Fibroblast of upper back skin (primary cell): Measurements from ENCODE around the gene SEPTIN14.
"Not testable (repeated sequence)": the region's sequence is repeated elsewhere in the genome, so short reads cannot be mapped to it uniquely, and the experiment has no call there.

Experiments
- DNase-seq: peaks from one replicate; pipeline ENCODE4 v3.0.0-alpha.2; 2013

The SEPTIN14 gene

GRCh38 chr7:55862652-55863051 is at the start of gene SEPTIN14:
Gene SEPTIN14, minus strand, starts transcription at chr7:55862752. Its CDS starts 756 bp downstream, at chr7:55861996.
- not testable (repeated sequence) for DNase-seq

GRCh38 chr7:55903985-55904759 is 41.6 kb upstream of the SEPTIN14 start:
- no peak for DNase-seq

DNA sequence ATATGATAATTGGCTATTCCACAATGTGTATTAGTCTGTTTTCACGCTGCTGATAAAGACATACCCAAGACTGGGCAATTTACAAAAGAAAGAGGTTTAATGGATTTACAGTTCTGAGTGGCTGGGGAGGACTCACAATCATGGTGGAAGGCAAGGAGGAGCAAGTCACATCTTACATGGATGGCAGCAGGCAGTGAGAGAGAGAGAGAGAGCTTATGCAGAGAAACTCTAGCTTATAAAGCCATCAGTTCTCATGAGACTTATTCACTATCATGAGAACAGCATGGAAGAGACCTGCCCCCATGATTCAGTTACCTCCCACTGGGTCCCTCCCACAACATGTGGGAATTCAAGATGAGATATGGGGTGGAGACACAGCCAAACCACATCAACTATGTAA is 38.5 kb upstream of the SEPTIN14 start:
- not testable (repeated sequence) for DNase-seq

DNA sequence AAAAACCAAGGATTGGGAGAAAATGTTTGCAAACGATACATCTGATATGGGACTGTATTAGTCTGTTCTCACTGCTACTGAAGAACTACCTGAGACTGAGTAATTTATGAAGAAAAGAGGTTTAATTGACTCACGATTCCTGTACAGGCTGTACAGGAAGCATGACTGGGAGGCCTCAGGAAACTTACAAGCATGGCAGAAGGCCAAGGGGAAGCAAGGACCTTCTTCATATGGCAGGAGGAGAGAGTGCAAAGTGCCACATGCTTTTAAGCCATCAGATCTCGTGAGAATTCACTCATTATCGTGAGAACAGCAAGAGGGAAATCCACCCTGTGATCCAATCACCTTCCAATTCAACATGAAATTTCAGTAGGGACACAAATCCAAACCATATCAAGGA is 35.7 kb upstream of the SEPTIN14 start:
- no peak for DNase-seq

DNA sequence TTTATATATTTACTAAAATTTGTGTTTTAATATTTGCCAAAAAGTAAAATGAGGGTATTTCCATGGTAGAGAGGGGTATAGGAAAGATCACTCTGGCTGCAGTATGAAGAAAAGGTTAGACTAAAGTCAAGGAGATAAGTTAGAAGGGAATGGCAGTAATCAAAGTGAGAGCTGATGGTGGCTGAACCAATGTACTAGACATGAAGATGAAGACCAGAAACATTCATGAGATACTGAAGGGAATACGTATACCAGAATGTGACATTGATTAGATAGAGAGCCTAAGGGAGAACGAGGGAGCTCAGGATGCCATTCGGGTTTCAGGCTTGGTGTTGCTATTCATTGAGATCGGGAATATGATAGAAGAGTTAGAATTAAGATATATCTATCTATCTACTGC is 32.5 kb upstream of the SEPTIN14 start:
- DNase-seq = no peak

DNA sequence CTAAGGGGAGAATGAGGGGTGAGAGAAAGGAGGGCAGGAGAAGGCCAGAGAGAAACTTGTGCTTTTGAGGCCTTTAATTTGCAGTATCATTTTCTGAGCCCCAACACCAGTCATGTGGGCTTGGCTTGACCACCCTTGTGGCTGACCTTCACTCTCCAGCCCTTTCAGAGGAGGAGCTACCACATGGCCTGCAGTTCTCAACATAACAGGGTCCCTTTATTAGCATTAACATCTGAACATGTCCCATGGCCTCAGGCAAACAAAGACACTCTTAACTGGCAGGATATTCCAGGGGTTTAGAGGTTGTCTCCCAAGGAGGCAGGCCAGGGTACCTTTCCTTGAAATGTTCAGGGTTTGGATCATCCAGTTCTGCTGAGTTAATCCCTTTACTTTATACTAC is 31.4 kb upstream of the SEPTIN14 start:
- DNase-seq = no peak

DNA sequence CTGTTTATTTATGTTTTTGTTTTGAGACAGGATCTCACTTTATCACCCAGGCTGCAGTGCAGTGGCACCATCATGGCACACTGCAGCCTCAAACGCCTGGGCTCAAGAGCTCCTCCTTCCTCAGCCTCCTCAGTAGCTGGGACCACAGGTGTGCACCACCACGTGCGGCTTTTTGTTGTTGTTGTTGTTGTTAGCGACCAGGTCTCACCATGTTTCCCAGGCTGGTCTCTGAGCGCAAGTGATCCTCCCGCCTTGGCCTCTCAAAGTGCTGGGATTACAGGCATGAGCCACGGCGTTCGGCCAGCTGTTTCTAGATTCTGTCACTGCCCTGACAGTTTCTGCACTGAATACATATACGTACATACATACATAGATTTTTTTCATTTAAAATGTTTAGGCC is 25.8 kb upstream of the SEPTIN14 start:
- not testable (repeated sequence) for DNase-seq

DNA sequence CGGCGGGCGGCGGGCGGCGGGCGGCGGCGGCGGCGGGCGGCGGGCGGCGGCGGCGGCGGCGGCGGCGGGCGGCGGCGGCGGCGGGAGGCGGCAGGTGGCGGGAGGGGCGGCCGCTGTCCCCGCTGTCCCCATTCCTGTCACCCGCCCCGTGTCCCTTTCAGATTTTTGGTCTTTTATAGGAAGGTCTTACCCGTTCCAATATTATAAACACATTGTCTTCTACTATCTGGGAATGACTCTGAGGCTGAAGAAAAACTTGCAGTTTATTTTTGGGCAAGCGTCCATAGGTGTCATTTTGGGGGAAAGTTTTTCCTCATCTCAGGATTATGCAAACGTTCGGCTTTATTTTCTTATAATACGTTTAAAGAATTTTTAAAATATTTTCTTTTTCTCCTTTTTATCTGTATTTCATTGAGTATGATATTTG is 25.3 kb upstream of the SEPTIN14 start:
- no peak for DNase-seq

GRCh38 chr7:55884321-55884720 is 21.8 kb upstream of the SEPTIN14 start:
- DNase-seq = no peak

GRCh38 chr7:55878691-55879090 is 16.1 kb upstream of the SEPTIN14 start:
- no peak for DNase-seq

- no peak for DNase-seq
Measured at GRCh38 chr7:55877308-55877707, 14.8 kb upstream of the SEPTIN14 start.

DNA sequence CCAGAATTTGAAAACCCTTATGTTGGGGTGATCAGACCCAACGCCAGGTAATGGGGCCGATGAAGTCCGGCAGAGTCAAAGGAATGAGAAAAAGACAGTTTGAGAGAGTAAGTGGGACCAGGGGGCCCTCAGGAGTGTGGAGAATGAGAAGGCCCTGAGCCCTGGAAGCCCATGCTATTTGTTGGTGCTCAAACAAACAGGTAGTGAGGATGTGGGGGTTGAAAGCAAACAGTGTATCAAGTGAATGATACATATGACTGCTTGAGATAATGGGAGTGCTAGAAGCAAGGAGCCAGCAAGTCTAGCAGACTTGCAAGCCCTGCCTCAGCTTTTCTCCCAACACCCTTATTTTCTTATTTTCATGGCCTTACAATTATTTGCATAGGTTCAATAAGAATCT is 11.2 kb upstream of the SEPTIN14 start:
- no peak for DNase-seq

DNA sequence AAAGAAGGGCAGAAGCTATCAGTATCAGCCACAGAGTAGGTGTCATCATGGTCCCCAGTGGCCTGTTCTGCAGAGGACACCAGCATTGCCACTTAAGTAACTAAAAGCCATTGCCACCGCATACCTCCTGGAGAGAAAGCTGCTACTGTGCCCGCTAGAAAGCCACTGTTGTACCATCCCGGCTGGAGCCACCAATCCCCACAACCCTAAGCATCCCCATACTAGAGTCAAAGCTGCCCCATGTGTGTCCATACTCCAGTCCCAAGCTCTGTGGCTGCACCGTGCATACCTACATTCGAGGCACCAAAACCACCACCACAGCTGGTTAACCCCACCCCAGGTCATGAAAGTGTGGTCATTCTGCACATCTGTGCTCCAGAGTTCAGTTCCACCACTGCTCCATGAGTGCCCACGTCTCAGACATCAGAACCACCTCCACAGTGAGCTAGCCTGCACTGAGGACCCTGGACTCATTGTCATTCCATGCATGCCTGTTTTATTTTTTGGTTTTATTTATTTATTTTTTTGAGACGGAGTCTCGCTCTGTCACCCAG is 9.5 kb upstream of the SEPTIN14 start:
- no peak for DNase-seq

- DNase-seq = not testable (repeated sequence)
Measured at GRCh38 chr7:55868989-55869388, 6.4 kb upstream of the SEPTIN14 start.

DNA sequence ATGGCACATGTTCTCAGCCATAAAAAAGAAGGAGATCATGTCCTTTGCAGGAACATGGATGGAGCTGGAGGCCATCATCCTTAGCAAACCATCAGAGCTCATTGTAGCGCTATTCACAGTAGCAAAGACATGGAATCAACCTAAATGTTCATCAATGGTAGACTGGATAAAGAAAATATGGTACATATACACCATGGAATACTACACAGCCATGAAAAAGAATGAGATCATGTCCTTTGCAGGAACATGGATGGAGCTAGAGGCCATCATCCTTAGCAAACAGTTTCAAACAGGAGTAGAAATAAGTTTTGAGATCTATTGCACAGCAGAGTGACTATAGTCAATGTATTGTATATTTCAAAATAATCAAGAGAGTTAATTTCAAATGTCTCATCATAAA is 17.4 kb downstream of the SEPTIN14 start:
- not testable (repeated sequence) for DNase-seq

- DNase-seq = no peak
Measured at GRCh38 chr7:55838595-55838994, 24.0 kb downstream of the SEPTIN14 start.

GRCh38 chr7:55827577-55827976 is 35.0 kb downstream of the SEPTIN14 start:
- no peak for DNase-seq

GRCh38 chr7:55818686-55819085 is 43.9 kb downstream of the SEPTIN14 start:
- DNase-seq = no peak

- not testable (repeated sequence) for DNase-seq
Measured at GRCh38 chr7:55797260-55797659, 65.3 kb downstream of the SEPTIN14 start.

DNA sequence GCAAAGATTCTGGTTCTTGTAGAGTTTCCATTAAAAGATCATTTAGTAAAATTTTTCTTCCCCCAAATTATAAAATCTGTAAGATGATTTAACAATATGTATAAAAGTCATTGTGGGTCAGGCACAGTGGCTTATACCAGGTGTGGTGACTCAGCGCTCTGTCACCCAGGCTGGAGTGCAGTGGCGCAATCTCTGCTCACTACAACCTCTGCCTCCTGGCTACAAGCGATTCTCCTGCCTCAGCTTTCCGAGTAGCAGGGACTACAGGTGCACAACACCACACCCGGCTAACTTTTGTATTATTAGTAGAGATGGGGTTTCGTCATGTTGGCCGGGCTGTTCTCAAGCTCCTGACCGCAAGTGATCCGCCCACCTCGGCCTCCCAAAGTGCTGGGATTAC is 68.0 kb downstream of the SEPTIN14 start:
- no peak for DNase-seq

DNA sequence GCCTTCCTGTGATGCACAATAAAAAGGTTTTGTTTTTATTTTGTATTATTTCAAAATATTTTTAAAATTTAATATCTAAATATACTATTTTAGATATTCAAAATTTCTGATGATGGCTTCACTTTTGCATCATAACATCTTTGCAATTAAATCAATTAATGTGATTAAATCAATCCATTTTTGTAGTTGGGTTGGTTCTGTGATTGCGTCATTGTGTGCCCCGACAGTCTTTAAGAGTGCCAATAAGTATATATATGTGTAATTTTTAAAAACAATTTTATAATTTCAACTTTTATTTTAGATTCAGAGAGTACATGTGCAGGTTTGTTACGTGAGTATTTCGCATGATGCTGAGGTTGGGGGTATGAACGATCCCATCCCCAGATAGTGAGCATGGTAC is 70.5 kb downstream of the SEPTIN14 start:
- no peak for DNase-seq

DNA sequence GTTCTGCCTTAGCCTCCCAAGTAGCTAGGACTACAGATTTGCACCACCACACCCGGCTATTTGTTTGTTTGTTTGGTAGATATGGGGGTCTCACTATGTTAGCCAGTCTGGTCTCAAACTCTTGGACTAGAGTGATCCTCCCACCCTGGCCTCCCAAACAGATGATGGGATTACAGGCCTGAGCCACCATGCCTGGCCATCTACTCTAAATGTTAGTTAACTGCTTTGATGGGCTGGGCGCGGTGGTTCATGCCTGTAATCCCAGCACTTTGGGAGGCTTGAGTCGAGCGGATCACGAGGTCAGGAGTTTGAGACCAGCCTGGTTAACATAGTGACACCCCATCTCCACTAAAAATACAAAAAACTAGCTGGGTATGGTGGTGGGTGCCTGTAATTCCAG is 74.8 kb downstream of the SEPTIN14 start:
- no peak for DNase-seq

DNA sequence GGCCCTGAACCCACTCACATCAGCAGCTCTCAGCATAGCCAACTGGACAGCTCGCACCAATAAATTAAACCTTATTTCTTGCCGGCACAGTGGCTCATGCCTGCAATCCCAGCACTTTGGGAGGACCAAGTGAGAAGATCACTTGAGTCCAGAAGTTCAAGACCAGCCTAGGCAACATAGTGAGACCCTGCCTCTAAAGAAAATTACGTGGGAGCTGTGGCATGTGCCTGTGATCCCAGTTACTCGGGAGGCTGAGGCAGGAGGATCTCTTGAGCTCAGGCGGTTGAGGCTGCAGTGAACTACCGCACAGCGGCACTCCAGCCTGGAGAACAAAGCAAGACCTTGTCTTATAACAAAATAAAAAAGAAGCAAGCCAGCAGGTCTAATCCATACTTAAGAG is 75.7 kb downstream of the SEPTIN14 start:
- DNase-seq = no peak

DNA sequence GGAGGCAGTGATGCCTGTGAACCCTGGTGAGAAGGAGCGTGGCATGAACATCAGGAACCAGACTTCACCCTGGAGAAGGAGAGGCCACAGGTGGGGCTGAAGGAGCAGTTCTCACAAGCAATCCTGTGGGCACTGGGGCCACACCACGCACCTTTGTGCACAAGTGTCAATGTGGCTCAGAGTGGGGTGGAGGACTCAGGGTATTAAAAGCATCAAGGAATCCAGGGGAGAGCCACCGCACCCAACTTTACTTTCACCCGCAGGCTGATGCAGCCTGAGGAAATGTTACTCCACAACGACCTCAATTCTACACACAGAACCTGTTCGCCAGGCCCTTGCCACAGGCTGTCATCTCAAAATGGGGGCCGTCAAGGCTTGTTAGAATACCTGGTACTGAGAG is 77.1 kb downstream of the SEPTIN14 start:
- DNase-seq = not testable (repeated sequence)

DNA sequence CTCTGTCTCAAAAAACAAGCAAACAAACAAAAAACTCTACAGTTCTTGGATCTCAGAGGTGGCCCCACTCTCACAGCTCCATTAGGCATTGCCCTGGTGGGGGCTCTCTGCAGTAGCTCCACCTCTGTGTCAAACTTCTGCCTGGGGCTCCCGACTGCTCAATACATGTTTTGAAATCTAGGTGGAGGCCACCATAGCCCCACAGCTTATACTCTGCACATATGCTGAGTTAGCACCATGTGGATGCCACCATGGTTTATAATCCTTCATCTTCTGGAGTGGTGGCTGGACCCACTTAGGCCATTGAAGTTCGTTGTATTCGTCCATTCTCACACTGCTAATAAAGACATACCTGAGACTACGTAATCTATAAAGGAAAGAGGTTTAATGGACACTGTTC is 78.4 kb downstream of the SEPTIN14 start:
- no peak for DNase-seq
